ENCODE measurements around the gene TNFRSF13B.
"Not testable (repeated sequence)": the region's sequence is repeated elsewhere in the genome, so short reads cannot be mapped to it uniquely, and the experiment has no call there.

The TNFRSF13B gene

GRCh38 chr17:16986391-16986790 lies 14.5 kb upstream of the TNFRSF13B start:
- DNase-seq: no peak

- no peak for DNase-seq
Observed at GRCh38 chr17:16981928-16982327, 10.0 kb upstream of the TNFRSF13B start.

GRCh38 chr17:16980813-16981731 lies 9.2 kb upstream of the TNFRSF13B start:
- DNase-seq: no peak

GRCh38 chr17:16980061-16980460 lies 8.1 kb upstream of the TNFRSF13B start:
- DNase-seq: no peak

GRCh38 chr17:16979237-16979823 lies 7.4 kb upstream of the TNFRSF13B start:
- not testable (repeated sequence) for DNase-seq

GRCh38 chr17:16977932-16978331 lies 6.0 kb upstream of the TNFRSF13B start:
- no peak for DNase-seq

GRCh38 chr17:16976725-16977550 lies 5.0 kb upstream of the TNFRSF13B start:
- no peak for DNase-seq

GRCh38 chr17:16975744-16976625 lies 4.1 kb upstream of the TNFRSF13B start:
- DNase-seq: no peak

- no peak for DNase-seq
Observed at GRCh38 chr17:16975277-16975651, 3.3 kb upstream of the TNFRSF13B start.

GRCh38 chr17:16974569-16975276 lies 2.8 kb upstream of the TNFRSF13B start:
- DNase-seq: no peak

GRCh38 chr17:16973760-16974540 lies 2.0 kb upstream of the TNFRSF13B start:
- DNase-seq: no peak

GRCh38 chr17:16973043-16973442 lies 1.1 kb upstream of the TNFRSF13B start:
- not testable (repeated sequence) for DNase-seq

GRCh38 chr17:16972346-16972745 lies 428 bp upstream of the TNFRSF13B start:
- no peak for DNase-seq

- no peak for DNase-seq
Observed at GRCh38 chr17:16969931-16970906, 1.7 kb downstream of the TNFRSF13B start.

GRCh38 chr17:16968786-16969185 lies 3.1 kb downstream of the TNFRSF13B start:
- no peak for DNase-seq

- DNase-seq: no peak
Observed at GRCh38 chr17:16962804-16963203, 9.1 kb downstream of the TNFRSF13B start.

- DNase-seq: no peak
Observed at GRCh38 chr17:16961792-16962191, 10.1 kb downstream of the TNFRSF13B start.

GRCh38 chr17:16961022-16961421 lies 10.9 kb downstream of the TNFRSF13B start:
- not testable (repeated sequence) for DNase-seq

- DNase-seq: not testable (repeated sequence)
Observed at GRCh38 chr17:16955011-16955410, 16.9 kb downstream of the TNFRSF13B start.

- DNase-seq: no peak
Observed at GRCh38 chr17:16954521-16954920, 17.4 kb downstream of the TNFRSF13B start.
